HG02870 (cell line): Measurements from ENCODE around the gene OTOGL.
"Not testable (repeated sequence)": the region's sequence is repeated elsewhere in the genome, so short reads cannot be mapped to it uniquely, and the experiment has no call there.

ENCODE experiments used
- ATAC-seq: cut with Tn5 transposase; IDR thresholded peaks from one replicate; pipeline ENCODE4 v1.9.1; 2021; ENCODE audit warnings: mild to moderate bottlenecking, moderate library complexity; ENCODE audit not compliant: unreplicated experiment

OTOGL gene

DNA sequence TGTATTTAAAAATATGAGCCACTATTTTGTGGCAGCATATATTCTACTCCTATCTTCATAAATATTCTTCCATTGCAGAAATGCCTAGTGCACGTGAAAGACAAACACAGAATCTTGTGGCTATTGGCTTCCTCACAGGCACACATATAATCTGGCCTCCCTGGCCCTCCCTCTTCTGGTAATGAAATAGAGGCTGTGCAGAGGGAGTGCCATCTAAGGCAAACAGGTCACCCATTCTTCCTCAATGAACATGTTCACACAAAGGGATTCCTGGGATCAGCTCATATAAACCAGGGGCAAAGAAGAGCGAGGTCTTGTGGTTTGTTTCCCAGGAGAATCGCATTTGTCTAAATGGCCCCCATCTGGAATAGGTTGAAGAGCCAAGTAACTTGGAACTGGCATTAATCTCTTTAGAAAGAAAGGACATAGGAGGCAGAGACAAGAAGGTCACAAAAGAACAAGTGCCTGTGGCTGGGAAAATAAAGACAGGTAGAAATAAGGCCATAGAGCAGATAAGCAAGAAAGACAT is 173.1 kb downstream of the OTOGL start:
- ATAC-seq, result no peak

GRCh38 chr12:80273144-80273543 is 173.8 kb downstream of the OTOGL start:
- ATAC-seq, result no peak

GRCh38 chr12:80277732-80278131 is 178.4 kb downstream of the OTOGL start:
- ATAC-seq, result no peak

GRCh38 chr12:80282226-80282625 is 182.9 kb downstream of the OTOGL start:
- no peak for ATAC-seq

- no peak for ATAC-seq
Measured at GRCh38 chr12:80282761-80283160, 183.4 kb downstream of the OTOGL start.

GRCh38 chr12:80291108-80291754 is 191.9 kb downstream of the OTOGL start:
- ATAC-seq, result no peak

- ATAC-seq, result peak; percentile 61
Measured at GRCh38 chr12:80293347-80293746, 194.0 kb downstream of the OTOGL start.

- peak; percentile 86 for ATAC-seq
Measured at GRCh38 chr12:80293759-80294158, 194.4 kb downstream of the OTOGL start.

GRCh38 chr12:80299219-80299618 is 199.9 kb downstream of the OTOGL start:
- peak; percentile 33 for ATAC-seq

DNA sequence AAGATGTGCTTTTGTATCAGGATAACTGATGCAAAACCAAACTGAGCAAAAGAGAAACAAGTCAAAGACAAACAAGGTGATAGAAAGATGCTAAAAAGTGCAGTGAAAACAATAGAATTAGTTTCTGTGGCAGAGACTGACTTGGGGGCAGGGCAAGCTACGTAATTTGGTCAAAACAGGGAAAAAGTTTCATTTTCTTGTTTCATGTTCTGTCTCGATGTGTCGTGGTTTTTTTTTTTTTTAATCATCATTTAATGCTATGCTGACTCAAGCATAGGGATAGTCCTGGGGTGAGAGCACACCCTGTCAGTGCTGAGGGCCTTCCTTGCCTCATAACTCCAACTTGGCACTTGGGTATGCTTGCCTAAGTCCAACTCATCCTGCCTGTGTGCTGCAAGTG is 200.6 kb downstream of the OTOGL start:
- peak; percentile 86 for ATAC-seq

DNA sequence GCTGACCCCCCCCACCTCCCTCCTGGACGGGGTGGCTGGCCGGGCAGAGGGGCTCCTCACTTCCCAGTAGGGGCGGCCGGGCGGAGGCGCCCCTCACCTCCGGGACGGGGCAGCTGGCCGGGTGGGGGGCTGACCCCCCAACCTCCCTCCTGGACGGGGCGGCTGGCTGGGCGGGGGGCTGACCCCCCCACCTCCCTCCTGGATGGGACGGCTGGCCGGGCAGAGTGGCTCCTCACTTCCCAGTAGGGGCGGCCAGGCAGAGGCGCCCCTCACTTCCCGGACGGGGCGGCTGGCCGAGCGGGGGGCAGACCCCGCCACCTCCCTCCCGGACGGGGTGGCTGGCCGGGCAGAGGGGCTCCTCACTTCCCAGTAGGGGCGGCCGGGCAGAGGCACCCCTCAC is 208.1 kb downstream of the OTOGL start:
- ATAC-seq, result not testable (repeated sequence)

DNA sequence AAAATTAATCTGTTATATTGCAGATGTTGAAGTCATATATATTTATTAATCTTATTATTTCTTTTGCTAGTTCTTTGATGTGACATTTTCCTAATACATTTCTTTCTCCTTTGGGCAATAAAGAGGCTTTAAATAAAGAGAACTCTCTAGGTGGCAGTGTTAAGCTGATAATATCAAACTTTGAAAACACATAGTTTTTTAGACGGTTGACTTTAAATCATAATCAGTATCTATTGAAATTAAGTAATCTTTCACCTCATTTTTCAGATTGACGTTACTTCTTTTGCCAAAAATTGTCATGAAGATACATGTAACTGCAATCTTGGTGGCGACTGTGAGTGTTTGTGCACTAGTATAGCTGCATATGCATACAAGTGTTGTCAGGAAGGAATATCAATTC is 213.9 kb downstream of the OTOGL start:
- no peak for ATAC-seq

DNA sequence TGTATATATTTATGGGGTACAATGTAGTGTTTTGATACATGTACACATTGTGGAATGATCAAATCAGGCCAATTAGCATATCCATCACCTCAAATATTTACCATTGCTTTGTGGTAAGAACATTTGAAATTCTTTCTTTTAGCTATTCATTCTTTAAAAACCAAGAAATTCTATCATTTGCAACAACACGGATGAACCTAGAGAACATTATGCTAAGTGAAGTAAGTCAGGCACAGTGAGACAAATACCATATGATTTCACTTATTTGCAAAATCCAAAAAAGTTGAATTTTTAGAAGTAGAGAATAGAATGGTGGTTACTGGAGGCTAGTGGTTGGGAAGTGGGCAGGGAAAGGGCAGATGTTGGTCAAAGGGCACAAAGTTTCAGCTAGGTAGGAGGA is 215.4 kb downstream of the OTOGL start:
- ATAC-seq, result no peak

DNA sequence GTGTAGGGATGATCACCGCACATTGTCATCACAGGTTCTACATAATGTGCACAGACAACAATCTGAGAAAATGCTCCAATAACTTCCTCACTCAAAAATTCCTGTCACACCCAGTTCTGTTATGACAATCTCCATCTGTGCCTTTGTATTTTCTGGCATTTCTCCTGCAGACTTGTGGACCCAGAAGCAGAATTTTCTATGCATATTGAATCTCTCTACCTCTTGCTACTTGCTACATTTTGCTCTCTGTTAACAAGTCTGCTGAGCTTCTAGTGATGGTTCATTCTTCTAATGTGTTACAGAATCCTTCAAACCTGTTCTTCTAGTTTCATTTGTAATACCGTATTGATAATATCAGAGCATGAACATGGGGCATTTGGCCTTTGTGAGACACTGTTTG is 216.9 kb downstream of the OTOGL start:
- ATAC-seq, result no peak

DNA sequence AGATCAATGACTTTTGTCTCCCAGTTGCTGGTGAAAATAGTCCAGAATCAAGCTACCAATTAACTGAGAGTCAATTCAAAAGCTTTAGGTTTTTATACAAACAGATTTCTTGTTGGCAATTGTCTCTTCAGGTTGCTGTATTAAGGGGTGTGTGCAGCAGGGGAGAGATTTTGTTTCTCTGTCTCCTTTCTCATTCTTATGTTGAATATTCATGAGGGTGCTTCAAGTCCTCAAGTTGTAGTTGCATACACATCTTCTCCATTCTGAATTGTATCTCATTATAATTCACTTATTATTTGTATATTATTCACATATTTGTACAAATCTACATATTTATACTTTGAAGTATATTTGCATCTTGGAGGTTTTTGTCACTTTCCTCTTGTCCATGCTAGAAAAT is 218.0 kb downstream of the OTOGL start:
- no peak for ATAC-seq

DNA sequence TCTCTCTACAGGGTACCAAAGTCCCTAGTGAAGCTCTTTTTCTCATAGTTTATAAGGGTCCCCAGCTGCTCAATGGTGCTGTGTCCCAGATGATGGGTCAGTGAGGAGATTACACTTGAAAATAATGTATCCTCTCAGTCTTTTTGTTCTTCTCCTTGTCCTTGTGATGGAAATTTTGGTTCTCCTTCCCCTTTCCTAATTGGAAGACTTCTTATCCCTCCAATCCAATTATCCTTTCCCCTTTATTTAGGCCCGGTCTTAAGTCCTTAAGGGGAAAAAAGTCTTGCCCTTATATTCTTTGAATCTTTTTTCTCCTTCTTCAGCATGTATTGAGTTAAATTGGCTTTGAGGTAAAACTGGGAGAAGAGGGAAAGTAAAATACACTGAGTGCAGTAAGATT is 218.6 kb downstream of the OTOGL start:
- no peak for ATAC-seq

DNA sequence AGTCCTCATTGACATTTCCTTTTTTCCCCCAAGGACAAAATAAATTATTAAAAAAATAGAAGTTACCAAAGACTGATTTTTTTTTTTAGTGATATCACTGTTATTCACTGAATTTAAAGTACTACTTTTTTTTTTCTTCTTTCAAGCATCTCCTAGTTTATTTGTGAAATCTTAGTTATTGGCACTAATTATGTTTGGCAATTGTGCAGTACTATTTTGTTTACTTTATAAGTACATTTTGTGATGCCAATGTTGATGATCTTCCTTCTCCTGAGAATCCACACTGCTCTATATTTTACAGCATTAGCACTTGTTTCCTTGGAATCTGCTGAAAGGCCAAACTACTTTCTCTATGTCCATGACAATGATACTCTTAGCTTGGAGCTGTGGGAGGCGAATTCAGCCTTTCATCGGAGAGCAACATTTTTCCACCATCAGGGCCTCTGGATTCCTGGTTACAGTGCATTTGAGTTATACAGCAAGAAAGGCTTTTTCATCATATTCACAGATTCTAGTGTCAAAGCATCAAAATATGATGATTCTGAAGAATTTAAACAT is 220.9 kb downstream of the OTOGL start:
- no peak for ATAC-seq

- no peak for ATAC-seq
Measured at GRCh38 chr12:80321653-80322052, 222.3 kb downstream of the OTOGL start.

- no peak for ATAC-seq
Measured at GRCh38 chr12:80325167-80325959, 226.0 kb downstream of the OTOGL start.

DNA sequence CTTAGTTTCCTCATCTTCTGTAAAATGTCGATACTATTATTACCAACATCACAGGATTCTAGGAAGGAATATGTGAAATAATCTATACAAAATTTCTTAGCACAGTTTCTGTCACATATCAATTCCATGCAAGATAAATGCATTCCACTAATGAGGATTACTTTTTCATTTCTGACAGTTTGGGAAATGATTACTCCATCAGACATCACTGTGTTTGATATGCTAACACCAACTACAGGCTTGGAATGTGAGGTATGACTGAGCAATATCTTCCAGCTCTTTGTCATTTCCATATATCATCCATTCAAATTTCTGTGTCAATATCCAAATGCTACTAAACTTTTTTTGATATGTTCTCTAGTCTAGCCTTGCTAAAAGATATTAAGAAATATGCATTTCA is 233.5 kb downstream of the OTOGL start:
- no peak for ATAC-seq

DNA sequence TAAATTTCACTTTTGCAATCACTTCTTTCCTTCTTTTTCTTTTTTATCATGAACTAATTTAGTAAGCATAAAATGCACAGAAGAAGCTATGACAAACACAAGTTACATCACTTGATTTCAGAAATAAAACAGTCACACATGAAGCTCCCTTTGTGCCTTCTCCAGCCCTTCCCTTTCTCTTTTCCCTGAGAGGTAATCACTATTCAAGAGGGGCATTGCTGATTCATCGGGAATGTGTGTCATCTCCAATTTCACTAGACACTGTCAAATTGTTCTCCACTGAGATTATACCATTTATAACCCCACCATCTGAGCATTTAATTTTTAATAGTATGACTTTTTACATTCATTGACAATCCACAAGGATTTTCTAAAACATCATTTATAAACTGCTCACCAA is 253.1 kb downstream of the OTOGL start:
- no peak for ATAC-seq

DNA sequence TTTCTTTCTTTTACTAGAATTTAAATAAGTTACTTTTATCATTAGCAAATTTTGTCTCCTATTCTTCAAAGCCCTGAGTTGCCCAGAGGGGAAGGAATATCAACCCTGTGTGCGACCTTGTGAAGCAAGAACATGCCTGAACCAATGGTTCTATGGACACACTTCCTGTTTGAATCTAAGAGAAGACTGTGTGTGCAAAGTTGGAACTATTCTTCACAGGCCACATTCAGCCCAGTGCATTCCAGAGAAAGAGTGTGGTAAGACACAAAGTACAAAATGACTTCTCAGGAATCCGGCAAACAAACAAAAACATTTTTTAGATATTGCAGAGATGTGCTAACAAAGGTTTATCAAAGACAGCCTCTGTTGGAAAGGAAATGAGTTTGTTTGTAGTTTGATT is 253.9 kb downstream of the OTOGL start:
- ATAC-seq, result no peak
